GM23338 (cell line): Measurements from ENCODE around the gene RRP12. TPM values are rescaled to one million over a fixed set of nuclear protein-coding genes. Genes with fewer than 3 reads are reported as not detected.

Source experiments
- ATAC-seq: fragments of 200-7000 bp; cut with Tn5 transposase; 3 replicates; pipeline ENCODE4 v1.9.1; 2020
- DNase-seq: peaks from one replicate; pipeline ENCODE4 v3.0.0-alpha.2; 2015; ENCODE audit warnings: low spot score
- H2AFZ ChIP-seq: fragments of 200-600 bp; sonication (generic); 2 replicates; pipeline ENCODE4 v1.8.0; 2016; ENCODE audit warnings: antibody characterized with exemption, mild to moderate bottlenecking, moderate library complexity
- H3F3A ChIP-seq: fragments of 200-600 bp; sonication (generic); replicated peaks from 2 replicates; pipeline ENCODE4 v1.8.0; 2017; ENCODE audit warnings: antibody characterized with exemption, mixed run types, low read depth
- H3K27ac ChIP-seq: fragments of 200-600 bp; sonication (generic); 2 replicates; pipeline ENCODE4 v1.6.1; 2016; ENCODE audit warnings: low read depth
- H3K27me3 ChIP-seq: fragments of 200-600 bp; sonication (generic); 2 replicates; pipeline ENCODE4 v1.8.0; 2016; ENCODE audit warnings: mild to moderate bottlenecking, mixed run types, moderate library complexity; ENCODE audit not compliant: insufficient read depth
- H3K36me3 ChIP-seq: fragments of 200-600 bp; sonication (generic); 2 replicates; pipeline ENCODE4 v1.8.0; 2016; ENCODE audit warnings: mild to moderate bottlenecking; ENCODE audit not compliant: insufficient read depth
- H3K4me1 ChIP-seq: fragments of 200-600 bp; sonication (generic); 2 replicates; pipeline ENCODE4 v1.8.0; 2016; ENCODE audit warnings: mild to moderate bottlenecking, moderate library complexity; ENCODE audit not compliant: insufficient read depth
- H3K4me2 ChIP-seq: fragments of 200-600 bp; sonication (generic); 2 replicates; pipeline ENCODE4 v1.7.1; 2017; ENCODE audit warnings: mixed run types
- H3K4me3 ChIP-seq: fragments of 200-600 bp; sonication (generic); 2 replicates; pipeline ENCODE4 v1.6.1; 2016; ENCODE audit warnings: mixed run types
- H3K79me2 ChIP-seq: fragments of 200-600 bp; sonication (generic); replicated peaks from 2 replicates; pipeline ENCODE4 v1.8.0; 2017; ENCODE audit warnings: mild to moderate bottlenecking; ENCODE audit not compliant: insufficient read depth
- H3K9me2 ChIP-seq: fragments of 200-600 bp; sonication (generic); 2 replicates; pipeline ENCODE4 v1.8.0; 2017; ENCODE audit not compliant: insufficient read depth
- H4K20me1 ChIP-seq: fragments of 200-600 bp; sonication (generic); replicated peaks from 2 replicates; pipeline ENCODE4 v1.8.0; 2017; ENCODE audit warnings: mild to moderate bottlenecking; ENCODE audit not compliant: insufficient read depth
- H3K27ac Mint-ChIP-seq: 2 replicates; pipeline ENCODE4 v1.8.0; 2020; ENCODE audit warnings: inconsistent platforms, mild to moderate bottlenecking, moderate library complexity, mixed read lengths
- H3K27me3 Mint-ChIP-seq: 3 replicates; pipeline ENCODE4 v1.8.0; 2022; ENCODE audit warnings: low read depth, mild to moderate bottlenecking, moderate library complexity, mixed read lengths, inconsistent platforms; ENCODE audit not compliant: insufficient read depth, poor library complexity
- H3K36me3 Mint-ChIP-seq: 3 replicates; pipeline ENCODE4 v1.8.0; 2021; ENCODE audit warnings: low read depth, mild to moderate bottlenecking, inconsistent platforms, moderate library complexity, mixed read lengths
- H3K4me1 Mint-ChIP-seq: 3 replicates; pipeline ENCODE4 v1.8.0; 2020; ENCODE audit warnings: mild to moderate bottlenecking, inconsistent platforms, mixed read lengths
- H3K4me3 Mint-ChIP-seq: 3 replicates; pipeline ENCODE4 v1.8.0; 2021; ENCODE audit warnings: moderate library complexity, mild to moderate bottlenecking, inconsistent platforms, mixed read lengths
- H3K9me3 Mint-ChIP-seq: 3 replicates; pipeline ENCODE4 v1.8.0; 2020; ENCODE audit warnings: moderate library complexity, mild to moderate bottlenecking, inconsistent platforms, mixed read lengths
- CTCF ChIP-seq, 2 experiments: fragments of 200-600 bp in 1 of 2; sonication (generic) in 1 of 2; conservative IDR thresholded peaks; 2 replicates each; pipeline versions ENCODE4 v1.5.1 to v1.6.1; 2016 to 2017; ENCODE audit warnings: antibody characterized with exemption in 2 of 2, low read depth in 2 of 2, mild to moderate bottlenecking in 2 of 2, moderate library complexity in 1 of 2
- EZH2phosphoT487 ChIP-seq: fragments of 200-600 bp; sonication (generic); IDR thresholded peaks from one replicate; pipeline ENCODE4 v1.8.1; 2018; ENCODE audit warnings: antibody characterized with exemption; ENCODE audit not compliant: unreplicated experiment
- JUNB ChIP-seq: IDR thresholded peaks from one replicate; pipeline ENCODE4 v1.6.1; 2016; ENCODE audit warnings: antibody characterized with exemption; ENCODE audit not compliant: unreplicated experiment
- POLR2AphosphoS5 ChIP-seq: IDR thresholded peaks from 2 replicates; pipeline ENCODE4 v1.6.1; 2016; ENCODE audit warnings: antibody characterized with exemption, low read depth
- polyA plus RNA-seq: library from polyadenylated mRNA; unstranded; fragments of >200 nt; fragmentation: Nextera tagmentation; extraction: Ambion mirVana; gene quantifications from 2 replicates; pipeline ENCODE4 v1.2.1, GENCODE V29; 2016
- total RNA-seq: library from RNA; depleted of rRNA; stranded (reverse); fragments of >200 nt; shearing (Covaris generic); gene quantifications from 2 replicates; pipeline ENCODE4 v1.2.3, GENCODE V29; 2014

Gene RRP12
- total and polyA plus RNA-seq, 2 experiments from 2014 or later: 53.4 to 62.6 TPM

GRCh38 chr10:97333351-97333600 is 67.9 kb downstream of the RRP12 start:
- Histone ChIP-seq H3K4me2 (peak overlapping the region; percentile 93), H4K20me1 (peaks cover 24% of the 10 kb centered on the region), H3F3A (peaks cover 13% of the 10 kb centered on the region), H3K79me2 (peaks cover 55% of the 10 kb centered on the region), H3K9me2 (no peaks in the 10 kb centered on the region), H3K4me3 (peak overlapping the region; percentile 82), H3K4me1 (peaks cover 46% of the 10 kb centered on the region), H2AFZ (no peak overlapping the region), H3K36me3 (no peaks in the 10 kb centered on the region), H3K27ac (peak overlapping the region; percentile 85; the same call in 1 of the 2 replicates), H3K27me3 (no peaks in the 10 kb centered on the region)
- H3K4me1 Mint-ChIP-seq: peaks cover 46% of the 10 kb centered on the region
- DNase-seq (peak; percentile 76), ATAC-seq (peak; percentile 8)
- H3K27ac Mint-ChIP-seq: peak overlapping the region; percentile 95
- peaks cover 41% of the 10 kb centered on the region for H3K36me3 Mint-ChIP-seq
- H3K4me3 Mint-ChIP-seq: peak overlapping the region; percentile 94
- H3K9me3 Mint-ChIP-seq: no peaks in the 10 kb centered on the region
- TF ChIP-seq CTCF (conservative IDR thresholded peaks at IDR 0.05; ENCODE audit: low read depth in 2 of 2): peak; percentile 25 to 48; a peak in 3 of 4 replicates
- no peak for TF ChIP-seq EZH2phosphoT487
- no peak for TF ChIP-seq POLR2AphosphoS5
- peaks cover 17% of the 10 kb centered on the region for H3K27me3 Mint-ChIP-seq

DNA sequence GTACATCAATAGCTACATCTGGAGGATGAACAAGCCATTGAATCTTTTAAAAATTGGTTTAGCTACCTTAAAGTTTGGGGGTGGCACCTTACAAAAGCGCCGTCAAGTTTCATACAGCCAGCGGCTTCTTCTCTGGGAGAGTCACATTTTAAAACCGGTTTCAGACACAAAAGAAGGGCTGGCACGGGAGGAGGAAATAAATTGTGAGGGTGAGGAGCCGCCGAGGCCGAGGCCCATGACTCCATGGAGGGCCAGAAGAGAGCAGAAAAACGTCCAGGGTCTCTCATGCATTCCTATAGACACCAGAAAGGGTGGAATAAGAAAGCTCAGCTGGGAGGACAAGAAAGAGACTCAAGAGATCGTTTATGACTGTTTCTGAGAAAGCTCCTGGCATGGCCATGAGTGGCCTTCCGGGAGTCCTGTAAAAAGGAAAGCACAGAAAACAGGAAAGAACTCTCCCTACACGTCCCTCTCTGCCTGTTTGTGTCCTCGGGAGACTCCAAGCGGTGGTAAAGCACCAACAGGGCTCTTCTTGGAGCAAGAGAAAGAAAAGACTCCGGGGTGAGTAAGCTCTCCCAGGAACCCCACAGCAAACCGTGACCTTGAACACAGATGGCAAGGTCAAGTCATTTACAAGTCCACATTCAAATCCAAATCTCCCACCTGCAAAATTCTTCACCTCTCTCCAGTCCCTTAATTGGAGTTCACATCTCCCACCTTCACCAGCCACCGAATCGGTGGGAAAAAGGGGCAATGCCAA is 68.4 kb downstream of the RRP12 start:
- H3K9me2 ChIP-seq: no peaks in the 10 kb centered on the region
- H3K79me2 ChIP-seq: peaks cover 55% of the 10 kb centered on the region
- Mint-ChIP-seq H3K4me3 (peak overlapping the region; percentile 94), H3K27ac (peak overlapping the region; percentile 95), H3K9me3 (no peaks in the 10 kb centered on the region), H3K36me3 (peaks cover 41% of the 10 kb centered on the region), H3K27me3 (peaks cover 19% of the 10 kb centered on the region), H3K4me1 (peaks cover 46% of the 10 kb centered on the region)
- H3F3A ChIP-seq: peaks cover 11% of the 10 kb centered on the region
- no peak for ATAC-seq
- peak overlapping the region; percentile 82 for H3K4me3 ChIP-seq
- no peak overlapping the region for H2AFZ ChIP-seq
- H3K36me3 ChIP-seq: no peaks in the 10 kb centered on the region
- peak overlapping the region; percentile 85; the same call in 1 of the 2 replicates for H3K27ac ChIP-seq
- H3K27me3 ChIP-seq: no peaks in the 10 kb centered on the region
- peaks cover 46% of the 10 kb centered on the region for H3K4me1 ChIP-seq
- TF ChIP-seq JUNB: no peak
- TF ChIP-seq CTCF (conservative IDR thresholded peaks at IDR 0.05; ENCODE audit: low read depth in 2 of 2): peak in 1 of 2 experiments; percentile 53; a peak in 3 of 4 replicates
- DNase-seq: peak; percentile 59
- H4K20me1 ChIP-seq: peaks cover 29% of the 10 kb centered on the region
- H3K4me2 ChIP-seq: peak overlapping the region; percentile 93
